GM12872 (cell line): ENCODE measurements around the gene FASTK.

Experiments
- CTCF ChIP-seq: IDR thresholded peaks from 3 replicates; pipeline ENCODE4 v1.5.1; 2011; ENCODE audit warnings: low read depth, mild to moderate bottlenecking, low read length, moderate library complexity; ENCODE audit not compliant: insufficient read depth

The FASTK gene

DNA sequence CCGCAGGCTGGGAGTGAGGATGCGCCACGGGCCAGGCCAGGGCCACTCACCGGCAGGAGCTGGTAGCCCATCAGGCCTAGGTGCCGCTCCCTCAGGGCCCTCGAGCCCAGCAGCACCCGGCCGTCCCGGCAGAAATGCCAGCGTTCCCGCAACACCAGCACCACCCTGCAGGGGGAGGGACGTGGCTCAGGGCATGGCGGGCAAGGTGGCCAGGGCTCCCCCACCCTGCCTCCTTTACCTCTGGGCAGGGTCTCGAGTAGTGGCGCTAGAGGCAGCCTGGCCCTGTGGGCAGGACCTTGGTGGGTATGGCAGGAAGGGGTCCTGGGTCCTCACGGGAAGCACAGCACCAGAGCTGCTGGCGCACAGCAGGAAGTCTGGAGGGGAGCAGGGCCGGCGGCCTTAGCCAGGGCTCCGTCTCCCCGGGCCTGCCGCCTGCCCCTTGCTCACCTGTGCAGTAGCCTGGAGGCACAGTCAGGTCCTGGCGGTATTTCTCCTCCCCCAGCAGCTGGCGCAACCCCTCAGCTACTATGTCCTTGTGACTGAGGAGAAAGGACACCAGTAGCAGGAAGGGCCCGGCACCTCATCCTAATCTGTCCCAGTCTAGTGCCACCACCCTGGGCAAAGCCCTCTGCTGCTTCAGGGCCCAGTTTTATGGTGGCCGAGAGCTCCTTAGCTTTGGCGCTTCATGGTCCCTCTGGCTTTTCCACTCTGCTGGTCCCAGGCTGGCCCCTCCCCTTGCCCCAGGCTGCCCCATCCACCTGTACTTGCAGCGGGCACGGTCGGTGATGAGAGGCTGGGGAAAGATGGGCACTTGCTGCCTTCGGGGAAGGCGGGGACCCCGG, 3.5 kb downstream of the FASTK start:
- TF ChIP-seq CTCF = peak; percentile 35; the same call in 2 of the 3 replicates

GRCh38 chr7:151075978-151076426, 4.6 kb downstream of the FASTK start:
- no peak for TF ChIP-seq CTCF

DNA sequence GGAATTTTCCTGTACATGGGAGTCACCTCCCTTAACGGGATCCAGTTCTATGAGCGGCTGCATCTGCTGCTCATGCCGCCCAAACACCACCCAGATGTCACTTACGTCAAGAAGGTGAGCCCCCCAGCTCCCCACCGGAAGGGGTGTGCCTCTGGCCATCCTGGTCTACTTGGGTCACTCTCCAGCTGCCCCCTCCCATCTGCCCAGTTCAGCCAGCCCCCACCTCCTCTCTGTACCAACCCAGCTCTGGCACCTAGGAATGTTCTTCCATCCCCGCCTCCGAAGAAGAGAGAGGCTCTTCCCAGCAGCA, 5.0 kb downstream of the FASTK start:
- TF ChIP-seq CTCF = no peak

DNA sequence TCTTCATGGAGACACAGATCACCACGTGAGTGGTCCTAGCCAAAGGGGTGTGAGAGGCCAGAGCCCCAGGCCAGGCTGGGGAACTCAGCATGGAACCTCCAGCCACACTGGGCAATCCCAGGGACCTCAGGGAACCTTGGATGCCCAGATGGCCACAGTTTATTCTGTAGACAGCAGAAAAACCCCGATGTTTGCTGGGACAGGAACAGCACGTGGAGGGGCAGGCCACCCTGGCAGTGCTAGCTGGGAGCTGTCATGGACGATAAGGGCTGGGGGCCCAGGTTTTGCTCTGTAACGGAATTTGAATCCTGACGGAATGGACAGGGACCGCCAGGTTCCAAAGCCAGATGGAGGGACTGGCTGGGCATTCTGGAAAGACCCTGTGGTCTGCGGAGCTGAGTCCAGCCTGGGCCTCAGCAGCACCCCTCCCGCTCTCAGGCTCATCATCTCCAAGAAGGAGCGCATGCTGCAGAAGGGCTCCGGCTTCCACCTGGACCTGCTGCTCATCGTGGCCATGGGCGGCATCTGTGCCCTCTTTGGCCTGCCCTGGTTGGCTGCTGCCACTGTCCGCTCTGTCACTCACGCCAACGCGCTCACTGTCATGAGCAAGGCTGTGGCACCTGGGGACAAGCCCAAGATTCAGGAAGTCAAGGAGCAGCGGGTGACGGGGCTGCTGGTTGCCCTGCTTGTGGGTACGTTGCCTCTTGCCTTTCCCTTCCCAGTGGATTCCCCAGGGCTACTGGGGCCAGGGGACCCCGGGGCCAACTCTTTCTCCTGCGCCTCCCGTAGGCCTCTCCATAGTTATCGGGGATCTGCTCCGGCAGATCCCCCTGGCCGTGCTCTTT, 5.6 kb downstream of the FASTK start:
- TF ChIP-seq CTCF = no peak

GRCh38 chr7:151073990-151074389, 6.6 kb downstream of the FASTK start:
- TF ChIP-seq CTCF = no peak

- TF ChIP-seq CTCF = no peak
Measured at GRCh38 chr7:151071032-151071866, 9.4 kb downstream of the FASTK start.

DNA sequence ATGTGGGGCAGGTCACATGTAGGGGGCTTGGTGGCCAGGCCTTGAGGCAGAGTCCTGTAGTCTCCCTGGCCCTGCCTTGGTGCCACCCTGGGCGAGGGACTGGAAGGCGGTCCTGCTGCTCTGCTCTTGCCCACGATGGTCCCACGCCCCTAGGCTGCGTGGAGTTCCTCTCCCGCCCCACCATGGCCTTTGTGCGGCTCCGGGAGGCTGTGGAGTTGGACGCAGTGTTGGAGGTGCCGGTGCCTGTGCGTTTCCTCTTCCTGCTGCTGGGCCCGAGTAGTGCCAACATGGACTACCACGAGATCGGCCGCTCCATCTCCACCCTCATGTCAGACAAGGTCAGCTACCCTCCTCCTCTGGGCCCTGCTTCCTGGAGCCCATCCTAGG, 10.0 kb downstream of the FASTK start:
- no peak for TF ChIP-seq CTCF
